Activated T-helper 2 cell treated with anti-CD3 and anti-CD28 coated beads, Interferon-gamma antibody, Interleukin-2, Interleukin-4, amounts not matched to agents 10 μg/mL and 5 μg/mL and 100 μg/mL, durations not matched to agents 14 hours and 24 hours and 36 hours (primary cell): Measurements from ENCODE around the gene GOLGA6B. TPM values are rescaled to one million over a fixed set of nuclear protein-coding genes. Genes with fewer than 3 reads are reported as not detected.

ENCODE experiments used
- total RNA-seq: library from RNA; stranded (reverse); gene quantifications from 2 replicates; pipeline ENCODE4 v1.2.3, GENCODE V29; 2022

Gene GOLGA6B
- total RNA-seq, 1 donor from 2014 or later = not detected

Other genes with a start within 250 kb of the GOLGA6B start
- 139 and 141 TPM in 2 replicates for gene ARIH1, start 180.4 kb upstream of the GOLGA6B start, total RNA-seq
- gene HIGD2B, start 31.5 kb downstream of the GOLGA6B start, total RNA-seq = 0.16 TPM in 2 replicates
- 8.5 and 14.5 TPM in 2 replicates for gene BBS4, start 31.5 kb downstream of the GOLGA6B start, total RNA-seq
- gene ADPGK, start 129.1 kb downstream of the GOLGA6B start, total RNA-seq = 84.1 and 95.0 TPM in 2 replicates